ENCODE data around the gene RNU1-2.

DNA sequence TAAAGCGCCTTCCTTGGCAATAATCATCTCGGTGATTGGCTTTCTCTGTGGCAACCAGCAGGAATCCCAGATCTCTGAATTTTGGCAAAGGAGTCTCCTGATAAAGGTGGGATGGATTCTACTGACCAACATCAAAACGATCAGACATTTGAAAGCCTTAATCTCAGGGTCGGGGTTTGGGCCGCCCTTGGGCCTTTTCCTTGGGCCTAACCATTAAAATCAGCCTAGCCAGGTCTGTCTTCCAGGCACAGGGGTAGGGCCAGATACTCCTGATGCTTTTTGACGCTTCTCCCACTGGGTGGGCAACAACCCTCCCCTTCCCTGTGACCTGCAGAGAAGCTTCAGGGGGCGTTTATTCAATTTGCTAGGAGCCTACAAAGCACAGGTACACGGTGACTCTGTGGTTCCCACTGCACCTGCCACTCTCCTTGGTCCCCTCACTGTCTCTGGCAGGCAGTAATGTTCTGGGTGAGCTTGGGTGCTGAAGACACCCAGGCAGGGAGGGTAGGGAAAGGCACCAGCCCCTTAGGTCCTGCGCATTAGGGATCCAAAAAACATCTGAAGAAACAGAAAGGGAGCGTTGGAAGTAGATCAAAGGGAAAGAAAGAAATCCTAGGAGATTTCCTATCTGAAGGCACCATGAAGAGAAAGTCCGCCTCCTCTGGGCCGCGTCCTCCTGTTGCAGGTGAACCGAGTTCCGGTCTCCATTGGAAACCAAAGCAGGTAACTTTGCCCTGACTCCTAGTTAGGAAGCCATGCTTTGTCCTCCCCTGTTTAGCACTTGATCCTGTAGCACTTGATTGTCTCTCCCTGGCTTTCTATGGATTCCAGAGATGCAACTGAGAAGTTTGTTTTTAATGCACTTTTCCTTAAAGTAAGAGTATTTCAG is 12.3 kb downstream of the RNU1-2 start:
- TF ChIP-seq EZH2phosphoT487 (IDR thresholded peaks at IDR 0.05; ENCODE audit: borderline replicate concordance) = no peak
- TF ChIP-seq, protein P1, sequence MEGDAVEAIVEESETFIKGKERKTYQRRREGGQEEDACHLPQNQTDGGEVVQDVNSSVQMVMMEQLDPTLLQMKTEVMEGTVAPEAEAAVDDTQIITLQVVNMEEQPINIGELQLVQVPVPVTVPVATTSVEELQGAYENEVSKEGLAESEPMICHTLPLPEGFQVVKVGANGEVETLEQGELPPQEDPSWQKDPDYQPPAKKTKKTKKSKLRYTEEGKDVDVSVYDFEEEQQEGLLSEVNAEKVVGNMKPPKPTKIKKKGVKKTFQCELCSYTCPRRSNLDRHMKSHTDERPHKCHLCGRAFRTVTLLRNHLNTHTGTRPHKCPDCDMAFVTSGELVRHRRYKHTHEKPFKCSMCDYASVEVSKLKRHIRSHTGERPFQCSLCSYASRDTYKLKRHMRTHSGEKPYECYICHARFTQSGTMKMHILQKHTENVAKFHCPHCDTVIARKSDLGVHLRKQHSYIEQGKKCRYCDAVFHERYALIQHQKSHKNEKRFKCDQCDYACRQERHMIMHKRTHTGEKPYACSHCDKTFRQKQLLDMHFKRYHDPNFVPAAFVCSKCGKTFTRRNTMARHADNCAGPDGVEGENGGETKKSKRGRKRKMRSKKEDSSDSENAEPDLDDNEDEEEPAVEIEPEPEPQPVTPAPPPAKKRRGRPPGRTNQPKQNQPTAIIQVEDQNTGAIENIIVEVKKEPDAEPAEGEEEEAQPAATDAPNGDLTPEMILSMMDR (conservative IDR thresholded peaks at IDR 0.05; ENCODE audit: low read length) = no peak
